Psoas muscle (tissue), 8 donors: ENCODE measurements around the gene CFAP141. TPM values are rescaled to one million over a fixed set of nuclear protein-coding genes. Genes with fewer than 3 reads are reported as not detected.

Source experiments
- ATAC-seq, 4 donors: fragments of 200-7000 bp; cut with Tn5 transposase; one replicate each; pipeline ENCODE4 v1.9.1; 2020; ENCODE audit warnings: moderate library complexity in 3 of 4, mild to moderate bottlenecking in 2 of 4
- DNase-seq, 2 donors: peaks; one replicate each; pipeline ENCODE4 v3.0.0-alpha.2; 2020
- H3K27ac ChIP-seq: fragments of 200-600 bp; one replicate; pipeline ENCODE4 v1.8.0; 2022
- H3K27me3 ChIP-seq, 3 donors: fragments of 200-600 bp in 1 of 3; one replicate each; pipeline versions ENCODE4 v1.6.1 to v1.8.0; 2013 to 2022; ENCODE audit warnings: low read length in 2 of 3, mild to moderate bottlenecking in 2 of 3, moderate library complexity in 1 of 3; ENCODE audit not compliant: insufficient read depth in 3 of 3
- H3K36me3 ChIP-seq, 2 donors: fragments of 200-600 bp in 1 of 2; one replicate each; pipeline versions ENCODE4 v1.6.1 to v1.8.0; 2013 to 2022; ENCODE audit warnings: low read depth in 1 of 2, mild to moderate bottlenecking in 1 of 2, moderate library complexity in 1 of 2; ENCODE audit not compliant: insufficient read depth in 1 of 2
- H3K4me1 ChIP-seq: fragments of 200-600 bp; one replicate; pipeline ENCODE4 v1.8.0; 2022
- H3K4me3 ChIP-seq: fragments of 200-600 bp; one replicate; pipeline ENCODE4 v1.8.0; 2022; ENCODE audit warnings: mild to moderate bottlenecking
- H3K9me3 ChIP-seq: fragments of 200-600 bp; one replicate; pipeline ENCODE4 v1.8.0; 2022
- CTCF ChIP-seq: fragments of 200-600 bp; IDR thresholded peaks from one replicate; pipeline ENCODE4 v1.8.0; 2022; ENCODE audit warnings: antibody characterized with exemption
- WGBS, 3 donors: extraction: QIAGEN DNeasy Blood & Tissue Kit; methylation state at CpG; one replicate each; pipeline versions ENCODE4 v1.1.6 to v1.1.7; 2013; 5-methylcytosine and 5-hydroxymethylcytosine counted together
- intact Hi-C, 2 donors: fragments of 100-400 bp; cut with DNase I; formaldehyde crosslinking; loops; one replicate each; pipeline versions ENCODE4 v1.11.0 to v1.14.2; 2022
- polyA plus RNA-seq, 3 donors: library from polyadenylated mRNA; stranded (reverse); fragments of 200-250 nt; gene quantifications; one replicate each; pipeline ENCODE4 v1.2.3, GENCODE V29; 2013
- total RNA-seq, 4 donors: library from RNA; stranded (reverse); fragmentation: NEBNext Ultra II Directional in 2 of 4; extraction: Animal tissue kit (Norgen Biotek cat#: 25700) in 2 of 4; gene quantifications; one replicate each; pipeline versions ENCODE4 v1.2.1 to v1.2.4, GENCODE V29; 2021 to 2023
- donor health status: healthy with polysubstance abuse.
- donor health status: DM: no; HTN: no; CAD: no; lungs with moderate emphysema.
- donor health status: Bipolar disorder and iron deficiency.
- donor health status: healthy.
- donor health status: DM: yes; HTN: yes; CAD: no.
- donor health status: DM: no; HTN: no; CAD: no.
- donor health status: DM: no; HTN: no; CAD: no.
- donor health status: DM: yes; HTN: yes; CAD: no.

Gene CFAP141
- total and polyA plus RNA-seq, 7 donors: not detected

- DNase-seq: no peak
- 50 to 58% (median 55%) methylated on average over 9 of the region's 9 CpGs for WGBS, 3 donors
- peaks cover 18% of the 10 kb centered on the region for H3K4me1 ChIP-seq
These were observed 50.9 kb downstream of the CFAP141 start for GRCh38 chr1:154155251-154155650.

GRCh38 chr1:154154534-154155191 is 51.5 kb downstream of the CFAP141 start, which contains the start of gene NUP210L:
Gene NUP210L, minus strand, starts transcription at chr1:154155073.
- WGBS, 3 donors: 78 to 80% (median 78%) methylated on average over 29 of the region's 29 CpGs
- intact Hi-C loops: no loop called here

More at GRCh38 chr1:154155251-154155650, 50.9 kb downstream of the CFAP141 start:
- no peak overlapping the region for H3K4me3 ChIP-seq
- H3K27ac ChIP-seq: peak overlapping the region; percentile 53
- H3K27me3 ChIP-seq: no peaks in the 10 kb centered on the region
- intact Hi-C loops: no loop called here
- H3K9me3 ChIP-seq: peaks cover 3% of the 10 kb centered on the region
- peak in 2 of 4 donors; percentile 1 to 3 for ATAC-seq
- TF ChIP-seq CTCF: no peak
- peaks cover 5 to 42% of the 10 kb centered on the region in 2 donors for H3K36me3 ChIP-seq

GRCh38 chr1:154154053-154154452 is 52.1 kb downstream of the CFAP141 start:
- Histone ChIP-seq H3K4me1 (peaks cover 18% of the 10 kb centered on the region), H3K27ac (peak overlapping the region; percentile 63), H3K27me3 (no peaks in the 10 kb centered on the region), H3K4me3 (no peak overlapping the region), H3K36me3 (peaks cover 5 to 33% of the 10 kb centered on the region in 2 donors), H3K9me3 (no peaks in the 10 kb centered on the region)
- no peak for TF ChIP-seq CTCF
- WGBS, 3 donors: 94 to 96% (median 95%) methylated on average over 6 of the region's 6 CpGs
- no peak for DNase-seq
- no peak for ATAC-seq
- intact Hi-C loops: no loop called here

More at GRCh38 chr1:154154534-154155191, 51.5 kb downstream of the CFAP141 start, which contains the start of gene NUP210L:
- peaks cover 5 to 38% of the 10 kb centered on the region in 2 donors for H3K36me3 ChIP-seq
- H3K27ac ChIP-seq: peak within 1 kb of the TSS; percentile 63
- peaks cover 18% of the 10 kb centered on the region for H3K4me1 ChIP-seq
- no peak within 1 kb of the TSS for H3K4me3 ChIP-seq
- no peak for TF ChIP-seq CTCF
- H3K27me3 ChIP-seq: no peaks in the 10 kb centered on the region
- DNase-seq (peak; percentile 59 to 74), ATAC-seq (peak; percentile 38 to 56 (median 45))
- peaks cover 3% of the 10 kb centered on the region for H3K9me3 ChIP-seq

GRCh38 chr1:154151311-154151710 is 54.8 kb downstream of the CFAP141 start:
- Histone ChIP-seq H3K27me3 (no peaks in the 10 kb centered on the region), H3K4me1 (peaks cover 18% of the 10 kb centered on the region), H3K36me3 (peaks cover 0 to 6% of the 10 kb centered on the region in 2 donors), H3K9me3 (no peaks in the 10 kb centered on the region), H3K4me3 (no peak overlapping the region), H3K27ac (no peak overlapping the region)
- no peak for ATAC-seq
- intact Hi-C loops: no loop called here
- no peak for DNase-seq
- no peak for TF ChIP-seq CTCF

Other genes starting within 250 kb of the CFAP141 start
- 10 to 100 TPM; 17.0 to 39.0 (median 27.6) TPM for gene CRTC2, start 247.7 kb downstream of the CFAP141 start, total RNA-seq
- gene CRTC2, start 247.7 kb downstream of the CFAP141 start, polyA plus RNA-seq: 10 to 100 TPM; 31.3 to 54.6 (median 31.3) TPM
- 10 to 100 TPM; 21.9 to 58.2 (median 38.0) TPM for gene SLC39A1, start 242.8 kb downstream of the CFAP141 start, total RNA-seq
- 10 to 100 TPM; 46.7 to 85.3 (median 65.9) TPM for gene SLC39A1, start 242.8 kb downstream of the CFAP141 start, polyA plus RNA-seq
- 1 to 10 TPM; 3.7 to 5.6 (median 5.0) TPM for gene CREB3L4, start 238.4 kb downstream of the CFAP141 start, total RNA-seq
- 10 to 100 TPM in 1 of 3 donors, 1 to 10 TPM in 2; 4.3 to 12.6 (median 6.3) TPM for gene CREB3L4, start 238.4 kb downstream of the CFAP141 start, polyA plus RNA-seq
- 100 to 1,000 TPM in 2 of 4 donors, 10 to 100 TPM in 2; 87.6 to 118 (median 95.0) TPM for gene JTB, start 228.7 kb downstream of the CFAP141 start, total RNA-seq
- gene JTB, start 228.7 kb downstream of the CFAP141 start, polyA plus RNA-seq: 100 to 1,000 TPM; 147 to 266 (median 172) TPM
- 10 to 100 TPM; 31.0 to 67.0 (median 44.1) TPM for gene RAB13, start 220.0 kb downstream of the CFAP141 start, total RNA-seq
- gene RAB13, start 220.0 kb downstream of the CFAP141 start, polyA plus RNA-seq: 10 to 100 TPM; 30.3 to 40.8 (median 38.5) TPM
- gene RPS27, start 215.6 kb downstream of the CFAP141 start, total RNA-seq: 1,000 to 10,000 TPM in 2 of 4 donors, 100 to 1,000 TPM in 2; 653 to 1,325 (median 1,012) TPM
- gene RPS27, start 215.6 kb downstream of the CFAP141 start, polyA plus RNA-seq: 1,000 to 10,000 TPM; 7,773 to 8,046 (median 8,035) TPM
- 1 to 10 TPM in 1 of 4 donors, under 1 TPM in 3; 0.05 to 3.0 (median 0.26) TPM for gene NUP210L, start 51.3 kb downstream of the CFAP141 start, total RNA-seq
- under 1 TPM in 1 of 3 donors, not detected in 2; 0.01 TPM for gene NUP210L, start 51.3 kb downstream of the CFAP141 start, polyA plus RNA-seq
- 1,000 to 10,000 TPM; 2,192 to 3,898 (median 3,031) TPM for gene TPM3, start 14.2 kb downstream of the CFAP141 start, total RNA-seq
- 1,000 to 10,000 TPM; 1,778 to 2,728 (median 2,516) TPM for gene TPM3, start 14.2 kb downstream of the CFAP141 start, polyA plus RNA-seq
- 100 to 1,000 TPM in 1 of 4 donors, 10 to 100 TPM in 3; 83.9 to 121 (median 87.5) TPM for gene UBAP2L, start 14.6 kb upstream of the CFAP141 start, total RNA-seq
- gene UBAP2L, start 14.6 kb upstream of the CFAP141 start, polyA plus RNA-seq: 10 to 100 TPM; 45.8 to 92.0 (median 81.9) TPM
- gene HAX1, start 66.3 kb upstream of the CFAP141 start, total RNA-seq: 100 to 1,000 TPM; 122 to 148 (median 136) TPM
- gene HAX1, start 66.3 kb upstream of the CFAP141 start, polyA plus RNA-seq: 100 to 1,000 TPM; 110 to 154 (median 143) TPM
- gene AQP10, start 114.8 kb upstream of the CFAP141 start, total RNA-seq: not detected
- under 1 TPM in 1 of 3 donors, not detected in 2; 0.04 TPM for gene AQP10, start 114.8 kb upstream of the CFAP141 start, polyA plus RNA-seq
- 1 to 10 TPM; 3.6 to 5.8 (median 4.0) TPM for gene ATP8B2, start 119.2 kb upstream of the CFAP141 start, total RNA-seq
- 1 to 10 TPM; 1.3 to 3.4 (median 2.2) TPM for gene ATP8B2, start 119.2 kb upstream of the CFAP141 start, polyA plus RNA-seq
- 100 to 1,000 TPM in 1 of 4 donors, 10 to 100 TPM in 3; 32.6 to 182 (median 80.9) TPM for gene IL6R, start 199.0 kb upstream of the CFAP141 start, total RNA-seq
- gene IL6R, start 199.0 kb upstream of the CFAP141 start, polyA plus RNA-seq: 10 to 100 TPM; 41.7 to 97.7 (median 80.8) TPM